HCT116 (cell line): ENCODE data around the gene TTLL5. TPM values are rescaled to one million over a fixed set of nuclear protein-coding genes. Genes with fewer than 3 reads are reported as not detected.
"Not testable (repeated sequence)": the region's sequence is repeated elsewhere in the genome, so short reads cannot be mapped to it uniquely, and the experiment has no call there.

Experiments used
- ATAC-seq: fragments of 200-7000 bp; cut with Tn5 transposase; 2 replicates; pipeline ENCODE4 v1.9.1; 2020; ENCODE audit warnings: mild to moderate bottlenecking, moderate library complexity
- BruUV-seq: library from RNA; stranded (reverse); fragments of 400-500 nt; replicated peaks from 2 replicates; lab custom pipeline; 2021; lab: Mats Ljungman, UMichigan
- CTCF ChIA-PET: fragments of 300-600 bp; sonication (Branson Sonifier 250); formaldehyde crosslinking; loops from one replicate; lab custom pipeline; 2021; ENCODE audit warnings: antibody characterized with exemption; lab: Charles Lee
- POLR2A ChIA-PET: fragments of 300-600, 350-600 bp; sonication (Branson Sonifier 250); formaldehyde crosslinking; loops from one replicate; lab custom pipeline; 2021; ENCODE audit warnings: antibody characterized with exemption; lab: Charles Lee
- RAD21 ChIA-PET, 2 experiments: fragments of 300-600 bp; sonication (Branson Sonifier 250); formaldehyde crosslinking; loops; one replicate each; lab custom pipeline; 2023; ENCODE audit warnings: low total read pairs in 2 of 2; ENCODE audit not compliant: uncharacterized antibody in 2 of 2, unreplicated experiment in 2 of 2, low non-redundant PET in 1 of 2; lab: Charles Lee
- DNase-seq: peaks from one replicate; pipeline ENCODE4 v3.0.0-alpha.2; 2010; ENCODE audit warnings: low read depth, low spot score
- H2AFZ ChIP-seq: fragments of 200-600 bp; shearing (Covaris generic), sonication (generic); 2 replicates; pipeline ENCODE4 v1.6.1; 2017; ENCODE audit warnings: low read depth, mixed run types, mixed read lengths, antibody characterized with exemption, low read length; ENCODE audit not compliant: poor library complexity, severe bottlenecking
- H3K27ac ChIP-seq: 2 replicates; pipeline ENCODE4 v1.5.1; 2012; ENCODE audit warnings: low read depth, low read length
- H3K27me3 ChIP-seq: fragments of 200-600 bp; sonication (generic); 2 replicates; pipeline ENCODE4 v1.6.1; 2016; ENCODE audit warnings: mixed run types, low read length, mixed read lengths; ENCODE audit not compliant: insufficient read depth
- H3K36me3 ChIP-seq, 2 experiments: fragments of 200-500 bp in 1 of 2; fragments of 200-600 bp in 1 of 2; sonication (Bioruptor generic) in 1 of 2; sonication (generic) in 1 of 2; 2 replicates each; pipeline versions ENCODE4 v1.5.1 to v1.6.1; 2014 to 2016; ENCODE audit warnings: low read length in 2 of 2, inconsistent platforms in 1 of 2, mixed read lengths in 1 of 2, mixed run types in 1 of 2; ENCODE audit not compliant: insufficient read depth in 2 of 2, control insufficient read depth in 1 of 2
- H3K4me1 ChIP-seq, 2 experiments: fragments of 200-600 bp in 1 of 2; sonication (generic) in 1 of 2; 2 replicates each; pipeline versions ENCODE4 v1.5.1 to v1.6.1; 2012 to 2017; ENCODE audit warnings: low read length in 2 of 2, inconsistent platforms in 1 of 2, mild to moderate bottlenecking in 1 of 2, mixed read lengths in 1 of 2, mixed run types in 1 of 2, moderate library complexity in 1 of 2; ENCODE audit not compliant: insufficient read depth in 2 of 2, control insufficient read depth in 1 of 2
- H3K4me2 ChIP-seq: fragments of 200-600 bp; sonication (generic); 2 replicates; pipeline ENCODE4 v1.6.1; 2017; ENCODE audit warnings: mixed run types, low read length, mixed read lengths
- H3K4me3 ChIP-seq, 2 experiments: fragments of 200-600 bp in 1 of 2; sonication (generic) in 1 of 2; replicated peaks in 1 of 2; 2 replicates each; pipeline ENCODE4 v1.5.1; 2011 to 2016; ENCODE audit warnings: low read length in 2 of 2, control low read depth in 1 of 2, low read depth in 1 of 2, mild to moderate bottlenecking in 1 of 2, mixed read lengths in 1 of 2, mixed run types in 1 of 2
- H3K79me2 ChIP-seq: fragments of 200-600 bp; sonication (generic); 2 replicates; pipeline ENCODE4 v1.6.1; 2017; ENCODE audit warnings: mild to moderate bottlenecking, mixed run types, low read length, moderate library complexity, mixed read lengths; ENCODE audit not compliant: insufficient read depth
- H3K9ac ChIP-seq: fragments of 200-600 bp; sonication (generic); 2 replicates; pipeline ENCODE4 v1.6.1; 2016; ENCODE audit warnings: low read length, mixed read lengths
- H3K9me2 ChIP-seq: fragments of 200-600 bp; sonication (generic), shearing (Covaris generic); 2 replicates; pipeline ENCODE4 v1.6.1; 2017; ENCODE audit warnings: mixed run types, mild to moderate bottlenecking, moderate library complexity; ENCODE audit not compliant: insufficient read depth
- H3K9me3 ChIP-seq, 2 experiments: fragments of 200-500 bp in 1 of 2; fragments of 200-600 bp in 1 of 2; sonication (Bioruptor generic) in 1 of 2; sonication (generic) in 1 of 2; 2 replicates each; pipeline ENCODE4 v1.6.1; 2014 to 2017; ENCODE audit warnings: low read length in 2 of 2, mixed read lengths in 2 of 2, inconsistent platforms in 1 of 2, low read depth in 1 of 2, mild to moderate bottlenecking in 1 of 2, mixed run types in 1 of 2, moderate library complexity in 1 of 2; ENCODE audit not compliant: control insufficient read depth in 1 of 2, insufficient read depth in 1 of 2
- H4K20me1 ChIP-seq: fragments of 200-600 bp; sonication (generic), shearing (Covaris generic); 2 replicates; pipeline ENCODE4 v1.6.1; 2017; ENCODE audit warnings: mixed run types, mild to moderate bottlenecking, moderate library complexity; ENCODE audit not compliant: insufficient read depth
- CTCF ChIP-seq, 3 experiments: fragments of 200-600 bp in 1 of 3; sonication (generic) in 1 of 3; IDR thresholded peaks in 2 of 3; conservative IDR thresholded peaks in 1 of 3; 2 replicates each; pipeline ENCODE4 v1.5.1; 2012 to 2017; ENCODE audit warnings: low read depth in 2 of 3, low read length in 2 of 3, antibody characterized with exemption in 1 of 3, borderline replicate concordance in 1 of 3, control low read depth in 1 of 3, mild to moderate bottlenecking in 1 of 3, mixed read lengths in 1 of 3, mixed run types in 1 of 3, moderate library complexity in 1 of 3; ENCODE audit not compliant: insufficient read depth in 1 of 3
- POLR2A ChIP-seq: IDR thresholded peaks from 2 replicates; pipeline ENCODE4 v1.7.0; 2011; ENCODE audit warnings: borderline replicate concordance; ENCODE audit not compliant: insufficient read depth, insufficient read length; ENCODE audit errors: extremely low read depth
- REST ChIP-seq: IDR thresholded peaks from 2 replicates; pipeline ENCODE4 v1.6.1; 2012; ENCODE audit warnings: low read depth
- SIN3A ChIP-seq: IDR thresholded peaks from 2 replicates; pipeline ENCODE4 v1.6.1; 2012; ENCODE audit warnings: low read depth
- ZNF274 ChIP-seq: fragments of 200-500 bp; sonication (Bioruptor generic); IDR thresholded peaks from 2 replicates; pipeline ENCODE4 v1.6.1; 2014; ENCODE audit warnings: mild to moderate bottlenecking, low read depth, low read length, inconsistent platforms
- intact Hi-C: fragments of 100-400 bp; cut with micrococcal nuclease; formaldehyde crosslinking; loops from 2 replicates; pipeline ENCODE4 v1.10.0; 2022
- total RNA-seq: library from RNA; stranded (reverse); gene quantifications from one replicate; pipeline ENCODE4 v1.2.1, GENCODE V29; 2021; ENCODE audit not compliant: unreplicated experiment

The TTLL5 gene
- total RNA-seq, 1 experiment from 2014 or later, result 26.2 TPM

- POLR2A ChIA-PET, H3K36me3 ChIP-seq, H3K27ac ChIP-seq, H3K4me2 ChIP-seq, H4K20me1 ChIP-seq, intact Hi-C loops, H3K27me3 ChIP-seq, RAD21 ChIA-PET, H3K4me3 ChIP-seq, H3K79me2 ChIP-seq, H2AFZ ChIP-seq, H3K9me3 ChIP-seq, H3K9ac ChIP-seq, H3K9me2 ChIP-seq, DNase-seq, BruUV-seq, H3K4me1 ChIP-seq, ATAC-seq: not testable (repeated sequence)
- CTCF ChIA-PET, result interaction anchor here (1.4 kb wide), 1 partner anchor 131 kb away, joined by 3 read pairs; no protein-coding TSS in a partner anchor
These were observed 264.2 kb downstream of the TTLL5 start for GRCh38 chr14:75925141-75925840.

- Histone ChIP-seq H3K9me2 (no peaks in the 10 kb centered on the region), H3K79me2 (no peaks in the 10 kb centered on the region), H3K9ac (no peak overlapping the region), H3K9me3 (no peaks in the 10 kb centered on the region), H3K4me2 (no peak overlapping the region), H3K27me3 (no peaks in the 10 kb centered on the region), H3K36me3 (no peaks in the 10 kb centered on the region), H3K4me1 (no peaks in the 10 kb centered on the region), H3K4me3 (no peak overlapping the region), H3K27ac (no peak overlapping the region), H2AFZ (no peak overlapping the region), H4K20me1 (no peaks in the 10 kb centered on the region)
- ATAC-seq, result peak; percentile 47; the same call in 1 of the 2 replicates
- TF ChIP-seq CTCF (IDR thresholded peaks at IDR 0.05 in 2 of 3, conservative IDR thresholded peaks at IDR 0.05 in 1 of 3; ENCODE audit: borderline replicate concordance in 1 of 3, insufficient read depth in 1 of 3, low read depth in 2 of 3, low read length in 2 of 3) (peak in 2 of 3 experiments; percentile 16 to 29; a peak in 2 of 6 replicates), REST (no peak), POLR2A (no peak), SIN3A (no peak), ZNF274 (no peak)
- POLR2A ChIA-PET, result no interaction called here
- no peak for DNase-seq
- no TSS peak for BruUV-seq
- CTCF ChIA-PET, result interaction anchor here (1.4 kb wide), 1 partner anchor 132 kb away, joined by 3 read pairs; no protein-coding TSS in a partner anchor
- RAD21 ChIA-PET, result no interaction called here
- intact Hi-C loops, result no loop called here
These were observed 265.5 kb downstream of the TTLL5 start for GRCh38 chr14:75926431-75927115.
